ENCODE measurements around the gene CYP1A1. TPM values are rescaled to one million over a fixed set of nuclear protein-coding genes. Genes with fewer than 3 reads are reported as not detected.

CYP1A1 gene
- total RNA-seq, 1 experiment from 2014 or later, result not detected

DNA sequence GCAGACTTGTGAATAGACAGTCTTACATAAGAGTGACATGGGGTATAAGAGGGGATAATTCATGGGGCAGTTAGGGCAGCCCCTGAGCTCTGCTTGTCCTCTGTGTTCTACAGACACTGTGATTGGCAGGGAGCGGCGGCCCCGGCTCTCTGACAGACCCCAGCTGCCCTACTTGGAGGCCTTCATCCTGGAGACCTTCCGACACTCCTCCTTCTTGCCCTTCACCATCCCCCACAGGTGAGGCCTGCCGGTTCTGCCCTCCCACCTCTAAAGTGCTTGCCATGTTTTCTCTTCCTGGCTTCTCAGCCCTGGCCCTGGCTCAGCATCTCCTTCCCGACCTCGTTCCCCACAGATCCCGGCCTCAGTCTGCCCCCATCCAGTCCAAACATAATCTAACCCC is 26.7 kb upstream of the CYP1A1 start:
- no TSS peak for BruUV-seq (replicated peaks)
- H3K4me3 Mint-ChIP-seq (ENCODE audit: unreplicated experiment), result no peak overlapping the region
- peaks cover 6% of the 10 kb centered on the region for H3K4me1 Mint-ChIP-seq (ENCODE audit: insufficient read depth, unreplicated experiment)
- H3K9me3 Mint-ChIP-seq (ENCODE audit: unreplicated experiment), result no peaks in the 10 kb centered on the region
- POLR2A ChIA-PET, result interaction anchor here (0.5 to 1.0 kb wide), 4 partner anchors 16 to 291 kb away, joined by 3 to 5 read pairs (median 4); partner anchors contain the start of gene CLK3
- no peak overlapping the region for H3K27ac Mint-ChIP-seq (ENCODE audit: low read depth, unreplicated experiment)
- no peak for DNase-seq (ENCODE audit: unreplicated experiment)
- TF ChIP-seq, protein P1, sequence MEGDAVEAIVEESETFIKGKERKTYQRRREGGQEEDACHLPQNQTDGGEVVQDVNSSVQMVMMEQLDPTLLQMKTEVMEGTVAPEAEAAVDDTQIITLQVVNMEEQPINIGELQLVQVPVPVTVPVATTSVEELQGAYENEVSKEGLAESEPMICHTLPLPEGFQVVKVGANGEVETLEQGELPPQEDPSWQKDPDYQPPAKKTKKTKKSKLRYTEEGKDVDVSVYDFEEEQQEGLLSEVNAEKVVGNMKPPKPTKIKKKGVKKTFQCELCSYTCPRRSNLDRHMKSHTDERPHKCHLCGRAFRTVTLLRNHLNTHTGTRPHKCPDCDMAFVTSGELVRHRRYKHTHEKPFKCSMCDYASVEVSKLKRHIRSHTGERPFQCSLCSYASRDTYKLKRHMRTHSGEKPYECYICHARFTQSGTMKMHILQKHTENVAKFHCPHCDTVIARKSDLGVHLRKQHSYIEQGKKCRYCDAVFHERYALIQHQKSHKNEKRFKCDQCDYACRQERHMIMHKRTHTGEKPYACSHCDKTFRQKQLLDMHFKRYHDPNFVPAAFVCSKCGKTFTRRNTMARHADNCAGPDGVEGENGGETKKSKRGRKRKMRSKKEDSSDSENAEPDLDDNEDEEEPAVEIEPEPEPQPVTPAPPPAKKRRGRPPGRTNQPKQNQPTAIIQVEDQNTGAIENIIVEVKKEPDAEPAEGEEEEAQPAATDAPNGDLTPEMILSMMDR (IDR thresholded peaks at IDR 0.05; ENCODE audit: unreplicated experiment), result no peak
- no peaks in the 10 kb centered on the region for H3K27me3 Mint-ChIP-seq (ENCODE audit: insufficient read depth, unreplicated experiment)
- CTCF ChIA-PET, result interaction anchor here (1.5 kb wide), 1 partner anchor 17 kb away, joined by 7 read pairs; no protein-coding TSS in a partner anchor
- intact Hi-C loops (cut with micrococcal nuclease), result no loop called here
- H3K36me3 Mint-ChIP-seq (ENCODE audit: insufficient read depth, unreplicated experiment), result no peaks in the 10 kb centered on the region

- Mint-ChIP-seq H3K4me3 (ENCODE audit: unreplicated experiment) (no peak overlapping the region), H3K27me3 (ENCODE audit: insufficient read depth, unreplicated experiment) (no peaks in the 10 kb centered on the region), H3K36me3 (ENCODE audit: insufficient read depth, unreplicated experiment) (no peaks in the 10 kb centered on the region), H3K27ac (ENCODE audit: low read depth, unreplicated experiment) (no peak overlapping the region), H3K9me3 (ENCODE audit: unreplicated experiment) (no peaks in the 10 kb centered on the region), H3K4me1 (ENCODE audit: insufficient read depth, unreplicated experiment) (peaks cover 6% of the 10 kb centered on the region)
- CTCF ChIA-PET, result no interaction called here
- intact Hi-C loops (cut with micrococcal nuclease), result no loop called here
- POLR2A ChIA-PET, result no interaction called here
- no peak for DNase-seq (ENCODE audit: unreplicated experiment)
- TF ChIP-seq, protein P1 (IDR thresholded peaks at IDR 0.05; ENCODE audit: unreplicated experiment), result no peak
- BruUV-seq (replicated peaks), result no TSS peak
Observed at GRCh38 chr15:74750751-74751150, 25.4 kb upstream of the CYP1A1 start.

GRCh38 chr15:74749832-74750231 is 24.5 kb upstream of the CYP1A1 start:
- Mint-ChIP-seq H3K9me3 (ENCODE audit: unreplicated experiment) (no peaks in the 10 kb centered on the region), H3K27me3 (ENCODE audit: insufficient read depth, unreplicated experiment) (no peaks in the 10 kb centered on the region), H3K4me1 (ENCODE audit: insufficient read depth, unreplicated experiment) (peaks cover 6% of the 10 kb centered on the region), H3K27ac (ENCODE audit: low read depth, unreplicated experiment) (no peak overlapping the region), H3K4me3 (ENCODE audit: unreplicated experiment) (no peak overlapping the region), H3K36me3 (ENCODE audit: insufficient read depth, unreplicated experiment) (no peaks in the 10 kb centered on the region)
- TF ChIP-seq, protein P1 (IDR thresholded peaks at IDR 0.05; ENCODE audit: unreplicated experiment), result no peak
- intact Hi-C loops (cut with micrococcal nuclease), result no loop called here
- ChIA-PET POLR2A (no interaction called here), CTCF (interaction anchor here (0.6 to 1.4 kb wide), 3 partner anchors 18 to 347 kb away, joined by 3 to 4 read pairs (median 3); no protein-coding TSS in a partner anchor)
- no peak for DNase-seq (ENCODE audit: unreplicated experiment)
- BruUV-seq (replicated peaks), result no TSS peak

- DNase-seq (ENCODE audit: unreplicated experiment), result no peak
- intact Hi-C loops (cut with micrococcal nuclease), result no loop called here
- no TSS peak for BruUV-seq (replicated peaks)
- no peaks in the 10 kb centered on the region for H3K36me3 Mint-ChIP-seq (ENCODE audit: insufficient read depth, unreplicated experiment)
- ChIA-PET POLR2A (interaction anchor here (0.6 to 1.0 kb wide), 2 partner anchors 11 to 901 kb away, joined by 3 to 4 read pairs; no protein-coding TSS in a partner anchor), CTCF (interaction anchor here (0.5 to 1.4 kb wide), 2 partner anchors 16 to 114 kb away, joined by 3 read pairs; no protein-coding TSS in a partner anchor)
- H3K4me1 Mint-ChIP-seq (ENCODE audit: insufficient read depth, unreplicated experiment), result peaks cover 6% of the 10 kb centered on the region
- no peak within 1 kb of the TSS for H3K4me3 Mint-ChIP-seq (ENCODE audit: unreplicated experiment)
- no peaks in the 10 kb centered on the region for H3K27me3 Mint-ChIP-seq (ENCODE audit: insufficient read depth, unreplicated experiment)
- TF ChIP-seq, protein P1 (IDR thresholded peaks at IDR 0.05; ENCODE audit: unreplicated experiment), result no peak
- H3K9me3 Mint-ChIP-seq (ENCODE audit: unreplicated experiment), result no peaks in the 10 kb centered on the region
- H3K27ac Mint-ChIP-seq (ENCODE audit: low read depth, unreplicated experiment), result no peak within 1 kb of the TSS
Observed at GRCh38 chr15:74748322-74748946, 23.1 kb upstream of the CYP1A1 start, which contains the start of gene CYP1A2. Gene CYP1A2 (plus strand): TSS chr15:74748845. CDS start chr15:74749739, 894 bp downstream.

Data from MCF 10A (cell line).